Naive B cell (primary cell): ENCODE data around the gene HELLS. TPM values are rescaled to one million over a fixed set of nuclear protein-coding genes. Genes with fewer than 3 reads are reported as not detected.

ENCODE experiments used
- polyA plus RNA-seq, 6 donors: library from polyadenylated mRNA; unstranded; fragments of 300-500 nt; fragmentation: Illumina TruSeq; gene quantifications; one replicate each; pipeline ENCODE4 v1.2.3, GENCODE V29; 2021; ENCODE audit warnings: low read depth in 6 of 6

HELLS gene
- polyA plus RNA-seq, 6 donors from 2014 or later = 0.41 to 10.0 (median 6.7) TPM

Other genes starting within 250 kb of the HELLS start
- 10 to 100 TPM; 21.7 to 38.6 (median 27.7) TPM for gene NOC3L, start 182.8 kb upstream of the HELLS start, polyA plus RNA-seq
- 1 to 10 TPM in 3 of 6 donors, under 1 TPM in 3; 0.31 to 2.4 (median 0.96) TPM for gene TBC1D12, start 143.2 kb upstream of the HELLS start, polyA plus RNA-seq
- not detected for gene CYP2C18, start 137.9 kb downstream of the HELLS start, polyA plus RNA-seq
- not detected for gene CYP2C19, start 216.9 kb downstream of the HELLS start, polyA plus RNA-seq